GM10248 (cell line): ENCODE results near the gene MXD4.

Experiments
- CTCF ChIA-PET: fragments of 300-600 bp; sonication (Branson Sonifier 250); formaldehyde crosslinking; extraction: SDS; loops from one replicate; lab custom pipeline; 2021; ENCODE audit warnings: antibody characterized with exemption; lab: Yijun Ruan, JAX
- POLR2A ChIA-PET: fragments of 350-650 bp; sonication (Branson Sonifier 250); formaldehyde crosslinking; extraction: SDS; loops from one replicate; lab custom pipeline; 2020; ENCODE audit warnings: antibody characterized with exemption; lab: Yijun Ruan, JAX
- DNase-seq: peaks from one replicate; pipeline ENCODE4 v3.0.0; 2012; ENCODE audit errors: extremely low spot score
- TF ChIP-seq, protein P1 (sequence below): IDR thresholded peaks from 2 replicates; pipeline ENCODE4 v1.5.1; 2012; ENCODE audit warnings: mild to moderate bottlenecking, low read depth; ENCODE audit errors: extremely low read depth, missing control alignments, control extremely low read depth

Gene MXD4

DNA sequence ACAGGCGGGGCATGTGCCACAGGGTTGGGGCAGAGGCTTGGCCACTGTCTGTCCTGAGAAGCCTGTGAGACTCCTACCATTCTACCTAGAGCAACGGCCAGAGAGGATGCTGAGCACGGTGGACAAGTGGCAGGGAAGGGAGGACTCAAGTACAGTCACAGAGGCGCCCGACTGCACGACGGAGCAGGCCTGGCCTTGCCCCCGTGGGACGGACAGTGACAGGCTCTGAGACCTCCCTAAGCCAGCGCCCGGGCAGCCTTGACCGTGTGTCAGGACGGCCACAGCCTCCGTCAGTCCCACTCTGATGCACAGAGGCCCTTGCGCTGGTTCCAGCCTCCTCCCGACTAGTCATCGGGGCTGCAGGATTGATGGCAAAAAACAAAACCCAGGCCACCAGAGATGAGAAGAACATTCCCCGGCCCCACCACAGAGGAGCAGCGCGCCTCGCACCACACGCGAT, 36.7 kb upstream of the MXD4 start:
- DNase-seq = no peak
- TF ChIP-seq, protein P1, sequence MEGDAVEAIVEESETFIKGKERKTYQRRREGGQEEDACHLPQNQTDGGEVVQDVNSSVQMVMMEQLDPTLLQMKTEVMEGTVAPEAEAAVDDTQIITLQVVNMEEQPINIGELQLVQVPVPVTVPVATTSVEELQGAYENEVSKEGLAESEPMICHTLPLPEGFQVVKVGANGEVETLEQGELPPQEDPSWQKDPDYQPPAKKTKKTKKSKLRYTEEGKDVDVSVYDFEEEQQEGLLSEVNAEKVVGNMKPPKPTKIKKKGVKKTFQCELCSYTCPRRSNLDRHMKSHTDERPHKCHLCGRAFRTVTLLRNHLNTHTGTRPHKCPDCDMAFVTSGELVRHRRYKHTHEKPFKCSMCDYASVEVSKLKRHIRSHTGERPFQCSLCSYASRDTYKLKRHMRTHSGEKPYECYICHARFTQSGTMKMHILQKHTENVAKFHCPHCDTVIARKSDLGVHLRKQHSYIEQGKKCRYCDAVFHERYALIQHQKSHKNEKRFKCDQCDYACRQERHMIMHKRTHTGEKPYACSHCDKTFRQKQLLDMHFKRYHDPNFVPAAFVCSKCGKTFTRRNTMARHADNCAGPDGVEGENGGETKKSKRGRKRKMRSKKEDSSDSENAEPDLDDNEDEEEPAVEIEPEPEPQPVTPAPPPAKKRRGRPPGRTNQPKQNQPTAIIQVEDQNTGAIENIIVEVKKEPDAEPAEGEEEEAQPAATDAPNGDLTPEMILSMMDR = no peak
- ChIA-PET POLR2A (no interaction called here), CTCF (no interaction called here)

DNA sequence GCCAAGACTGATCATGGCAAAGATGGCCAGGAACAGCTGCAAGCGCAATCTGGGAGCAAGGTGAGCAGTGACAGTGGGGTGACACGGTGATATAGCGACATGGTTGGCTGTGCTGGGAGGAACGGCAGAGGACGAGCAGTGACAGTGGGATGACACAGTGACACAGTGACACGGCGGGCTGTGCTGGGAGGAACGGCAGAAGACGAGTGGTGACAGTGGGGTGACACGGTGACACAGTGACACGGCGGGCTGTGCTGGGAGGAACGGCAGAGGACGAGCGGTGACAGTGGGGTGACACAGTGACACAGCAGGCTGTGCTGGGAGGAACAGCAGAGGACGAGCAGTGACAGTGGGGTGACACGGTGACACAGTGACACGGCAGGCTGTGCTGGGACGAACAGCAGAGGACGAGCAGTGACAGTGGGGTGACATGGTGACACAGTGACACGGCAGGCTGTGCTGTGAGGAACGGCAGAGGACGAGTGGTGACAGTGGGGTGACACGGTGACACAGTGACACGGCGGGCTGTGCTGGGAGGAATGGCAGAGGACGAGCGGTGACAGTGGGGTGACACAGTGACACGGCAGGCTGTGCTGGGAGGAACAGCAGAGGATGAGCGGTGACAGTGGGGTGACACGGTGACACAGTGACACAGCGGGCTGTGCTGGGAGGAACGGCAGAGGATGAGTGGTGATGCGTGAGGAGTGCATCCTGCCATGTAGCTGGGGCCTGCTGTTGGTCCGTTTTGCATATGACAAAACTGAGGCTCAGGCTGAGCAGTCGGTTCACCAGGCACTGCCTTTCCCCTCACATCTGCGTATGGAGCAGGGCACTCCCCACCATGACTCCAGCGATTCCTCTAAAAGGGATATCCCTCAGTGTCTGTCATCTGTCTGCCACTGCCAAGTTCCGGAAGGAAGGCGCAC, 36.0 kb upstream of the MXD4 start:
- ChIA-PET CTCF (no interaction called here), POLR2A (no interaction called here)
- TF ChIP-seq, protein P1 = no peak
- no peak for DNase-seq

DNA sequence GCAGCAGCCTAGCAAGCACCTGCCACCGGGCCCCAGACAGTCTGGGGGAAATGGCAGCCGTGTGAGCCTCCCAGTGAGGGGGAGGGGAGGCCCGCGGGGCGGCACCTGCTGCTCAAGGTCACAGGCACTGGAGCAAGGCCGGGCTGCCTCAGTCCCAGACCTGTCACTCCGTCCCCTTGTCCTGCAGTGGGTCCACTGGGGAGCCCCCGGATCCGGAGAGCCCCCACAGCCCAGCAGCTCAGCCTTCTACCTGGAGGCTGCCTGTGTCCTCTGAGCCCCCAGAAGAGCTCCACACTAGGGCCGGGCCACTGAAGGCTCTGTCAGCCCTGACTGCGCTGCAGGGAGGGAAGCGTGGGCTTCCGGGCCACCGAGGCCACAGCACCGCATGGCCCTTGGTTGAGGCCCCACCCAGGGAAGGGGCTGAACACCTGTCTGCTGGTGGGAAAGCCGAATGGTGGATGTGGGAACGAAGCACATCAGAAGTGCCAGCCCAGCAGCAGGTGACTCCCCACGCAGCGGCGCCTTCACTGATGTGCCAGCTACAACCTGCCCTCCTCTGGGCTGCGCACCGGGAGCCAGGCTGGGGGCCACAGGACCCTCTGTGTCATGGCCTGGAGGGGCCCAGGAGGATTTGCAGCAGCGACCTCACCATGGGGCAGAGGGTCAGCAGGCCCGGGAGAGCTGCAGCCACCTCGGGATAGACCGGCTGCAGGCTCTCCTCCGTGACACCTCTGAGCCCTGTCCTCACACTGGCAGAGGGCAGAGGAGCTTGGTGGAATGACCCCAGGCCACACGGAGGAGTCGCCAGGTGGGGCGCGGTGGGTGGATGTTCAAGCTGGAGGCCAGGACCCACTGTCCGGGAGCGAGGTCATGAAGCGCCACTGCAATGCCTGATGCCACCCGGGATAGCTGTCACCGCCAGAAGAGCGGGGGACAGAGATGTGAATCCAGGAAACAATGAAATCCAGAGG, 35.0 kb upstream of the MXD4 start:
- CTCF ChIA-PET = no interaction called here
- TF ChIP-seq, protein P1 = no peak
- POLR2A ChIA-PET = no interaction called here
- no peak for DNase-seq

GRCh38 chr4:2295900-2296442, 34.1 kb upstream of the MXD4 start:
- TF ChIP-seq, protein P1 = no peak
- ChIA-PET POLR2A (no interaction called here), CTCF (no interaction called here)
- DNase-seq = no peak

GRCh38 chr4:2295500-2295899, 33.6 kb upstream of the MXD4 start:
- TF ChIP-seq, protein P1 = no peak
- ChIA-PET POLR2A (no interaction called here), CTCF (no interaction called here)
- no peak for DNase-seq

GRCh38 chr4:2292646-2293108, 30.8 kb upstream of the MXD4 start:
- CTCF ChIA-PET = interaction anchor here (1.2 to 1.3 kb wide), 2 partner anchors 11 to 68 kb away, joined by 3 read pairs; no protein-coding TSS in a partner anchor
- TF ChIP-seq, protein P1 = no peak

More at GRCh38 chr4:2292646-2293108, 30.8 kb upstream of the MXD4 start:
- no peak for DNase-seq
- POLR2A ChIA-PET = no interaction called here
